SKM-1 (cell line): ENCODE results near the gene ACTL8.

Experiments used
- DNase-seq: peaks from one replicate; lab custom pipeline; 2025; ENCODE audit not compliant: unreplicated experiment; lab: John Stamatoyannopoulos, UW

ACTL8 gene

GRCh38 chr1:17874231-17874630 is 119.1 kb downstream of the ACTL8 start:
- DNase-seq: no peak

DNA sequence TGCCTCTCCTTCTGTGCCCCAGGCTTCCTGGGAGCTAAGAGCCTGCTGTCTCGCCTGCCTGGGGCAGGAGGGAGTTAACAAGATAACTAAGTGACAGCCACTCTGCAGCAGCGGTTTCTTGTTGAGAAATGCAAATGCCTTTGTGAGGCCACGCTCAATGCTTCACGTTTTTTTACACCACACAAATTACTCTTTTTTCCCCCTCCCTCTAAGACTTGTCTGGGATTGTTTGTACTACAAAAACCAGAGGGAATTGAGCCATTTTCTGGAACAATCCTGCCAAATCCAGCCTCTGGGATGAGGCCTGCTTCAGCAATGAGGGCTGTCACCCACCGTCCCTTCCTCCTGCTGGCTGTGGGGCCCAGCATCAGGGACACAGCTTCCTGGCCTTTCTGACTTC is 119.6 kb downstream of the ACTL8 start:
- DNase-seq: no peak

DNA sequence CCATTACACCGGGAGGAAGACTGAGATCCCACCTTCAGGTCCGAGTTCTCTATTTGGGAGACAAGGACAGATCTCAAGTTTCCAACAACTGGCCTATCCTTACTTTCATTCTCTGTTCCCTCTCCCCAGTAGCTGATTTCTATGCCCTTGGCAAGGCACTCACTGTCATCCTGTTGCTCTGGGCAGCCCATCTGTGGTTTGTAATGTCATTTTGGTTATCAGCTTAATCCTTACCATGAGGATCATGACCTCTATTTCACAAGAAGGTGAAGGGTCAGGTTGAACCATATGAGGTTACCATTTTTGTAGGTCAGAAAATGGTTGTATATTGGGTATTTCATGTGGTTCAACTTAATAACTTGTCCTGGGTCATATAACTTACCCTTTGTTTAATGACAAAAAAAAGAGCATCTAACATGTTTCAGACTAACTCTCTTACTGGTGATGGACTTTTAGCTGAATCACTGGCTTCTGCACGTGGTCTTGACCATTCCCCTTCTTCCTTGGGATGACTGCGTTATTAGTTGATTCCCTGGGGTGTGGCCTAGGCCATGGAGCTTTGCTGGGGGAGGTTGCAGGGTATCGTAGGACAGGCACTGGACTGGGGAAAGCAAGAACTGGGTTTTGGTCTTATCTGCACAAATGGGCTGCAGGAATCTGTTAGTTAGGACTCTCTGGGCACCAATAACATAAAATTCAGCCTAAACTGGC is 120.2 kb downstream of the ACTL8 start:
- DNase-seq: no peak

- no peak for DNase-seq
These were observed 120.7 kb downstream of the ACTL8 start for GRCh38 chr1:17875882-17876280.
